WERI-Rb-1 (cell line): ENCODE measurements around the gene EGLN3.

Source experiments
- DNase-seq: peaks from one replicate; pipeline ENCODE4 v3.0.0-alpha.2; 2020
- H3K27ac ChIP-seq: fragments of 250-450 bp; sonication (Bioruptor Pico); 2 replicates; pipeline ENCODE4 v1.5.1; 2020; ENCODE audit warnings: mild to moderate bottlenecking, moderate library complexity
- H3K27me3 ChIP-seq: fragments of 250-450 bp; sonication (Bioruptor Pico); 2 replicates; pipeline ENCODE4 v1.5.1; 2021; ENCODE audit warnings: mild to moderate bottlenecking, low read depth, moderate library complexity; ENCODE audit not compliant: insufficient read depth, severe bottlenecking
- H3K36me3 ChIP-seq: fragments of 250-450 bp; sonication (Bioruptor Pico); 2 replicates; pipeline ENCODE4 v1.5.1; 2020; ENCODE audit warnings: mild to moderate bottlenecking, moderate library complexity
- H3K4me3 ChIP-seq: 2 replicates; pipeline ENCODE4 v1.5.1; 2011; ENCODE audit warnings: low read depth, mild to moderate bottlenecking, control low read depth, low read length
- H3K9me3 ChIP-seq: fragments of 250-450 bp; sonication (Bioruptor Pico); 2 replicates; pipeline ENCODE4 v1.5.1; 2021; ENCODE audit warnings: mild to moderate bottlenecking, moderate library complexity; ENCODE audit not compliant: severe bottlenecking
- CTCF ChIP-seq: IDR thresholded peaks from 2 replicates; pipeline ENCODE4 v1.5.1; 2011; ENCODE audit warnings: low read depth, mild to moderate bottlenecking, control low read depth, inconsistent platforms, low read length

The EGLN3 gene

GRCh38 chr14:33993246-33993645, 42.4 kb upstream of the EGLN3 start:
- H3K4me3 ChIP-seq, result no peak overlapping the region
- H3K27me3 ChIP-seq, result no peaks in the 10 kb centered on the region
- no peaks in the 10 kb centered on the region for H3K36me3 ChIP-seq
- H3K9me3 ChIP-seq, result peaks cover 4% of the 10 kb centered on the region
- no peak for TF ChIP-seq CTCF
- DNase-seq, result no peak
- H3K27ac ChIP-seq, result no peak overlapping the region

- Histone ChIP-seq H3K27ac (no peak overlapping the region), H3K4me3 (no peak overlapping the region), H3K36me3 (no peaks in the 10 kb centered on the region), H3K9me3 (peaks cover 4% of the 10 kb centered on the region), H3K27me3 (no peaks in the 10 kb centered on the region)
- no peak for TF ChIP-seq CTCF
- DNase-seq, result no peak
These were observed 41.6 kb upstream of the EGLN3 start for GRCh38 chr14:33992274-33993007.

- no peak overlapping the region for H3K4me3 ChIP-seq
- H3K9me3 ChIP-seq, result peaks cover 4% of the 10 kb centered on the region
- no peak for TF ChIP-seq CTCF
- no peak overlapping the region for H3K27ac ChIP-seq
- no peak for DNase-seq
- H3K36me3 ChIP-seq, result no peaks in the 10 kb centered on the region
- H3K27me3 ChIP-seq, result no peaks in the 10 kb centered on the region
These were observed 39.9 kb upstream of the EGLN3 start for GRCh38 chr14:33990790-33991189.

GRCh38 chr14:33987565-33988080, 36.7 kb upstream of the EGLN3 start:
- no peak for DNase-seq
- H3K27ac ChIP-seq, result no peak overlapping the region
- H3K9me3 ChIP-seq, result peaks cover 9% of the 10 kb centered on the region
- H3K4me3 ChIP-seq, result no peak overlapping the region
- TF ChIP-seq CTCF, result no peak
- no peaks in the 10 kb centered on the region for H3K27me3 ChIP-seq
- no peaks in the 10 kb centered on the region for H3K36me3 ChIP-seq

- peaks cover 6% of the 10 kb centered on the region for H3K9me3 ChIP-seq
- no peak overlapping the region for H3K27ac ChIP-seq
- H3K4me3 ChIP-seq, result no peak overlapping the region
- H3K36me3 ChIP-seq, result no peaks in the 10 kb centered on the region
- DNase-seq, result no peak
- no peaks in the 10 kb centered on the region for H3K27me3 ChIP-seq
- no peak for TF ChIP-seq CTCF
These were observed 35.9 kb upstream of the EGLN3 start for GRCh38 chr14:33986804-33987203.

GRCh38 chr14:33985242-33985641, 34.4 kb upstream of the EGLN3 start:
- Histone ChIP-seq H3K4me3 (no peak overlapping the region), H3K27ac (no peak overlapping the region), H3K36me3 (no peaks in the 10 kb centered on the region), H3K27me3 (no peaks in the 10 kb centered on the region), H3K9me3 (peaks cover 6% of the 10 kb centered on the region)
- no peak for DNase-seq
- no peak for TF ChIP-seq CTCF
